Stimulated activated CD4-positive, alpha-beta T cell treated with anti-CD3 and anti-CD28 coated beads, Interleukin-1b, Interleukin-23, amount 100 ng/mL, for 1 hour (primary cell): ENCODE data around the gene CHRNA1.
"Not testable (repeated sequence)": the region's sequence is repeated elsewhere in the genome, so short reads cannot be mapped to it uniquely, and the experiment has no call there.

Source experiments
- DNase-seq, 2 donors: peaks; one replicate each; pipeline ENCODE4 v3.0.0-alpha.2; 2020; ENCODE audit warnings: low read depth in 2 of 2

The CHRNA1 gene

GRCh38 chr2:174717273-174717672 lies 47.0 kb downstream of the CHRNA1 start:
- no peak for DNase-seq

- DNase-seq, result no peak
Measured at GRCh38 chr2:174716785-174717184, 47.5 kb downstream of the CHRNA1 start.

- no peak for DNase-seq
Measured at GRCh38 chr2:174713686-174714085, 50.6 kb downstream of the CHRNA1 start.

DNA sequence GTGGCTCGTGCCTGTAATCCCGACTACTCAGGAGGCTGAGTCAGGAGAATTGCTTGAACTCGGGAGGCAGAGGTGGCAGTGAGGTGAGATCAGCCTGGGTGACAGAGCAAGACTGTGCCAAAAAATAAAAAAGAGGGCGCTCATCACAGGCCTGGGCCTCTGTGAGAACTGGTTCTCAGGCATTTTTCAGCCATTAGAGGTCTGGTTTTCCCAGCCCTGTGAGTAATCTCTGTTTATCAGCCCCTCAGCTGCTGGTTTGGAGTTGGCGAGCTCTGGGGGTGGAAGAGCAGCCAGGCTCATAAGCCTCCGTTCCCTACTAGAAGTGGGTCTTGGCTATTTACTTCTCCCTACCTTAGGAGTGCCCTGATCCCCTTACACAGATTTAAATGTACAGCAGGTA lies 53.1 kb downstream of the CHRNA1 start:
- DNase-seq, result no peak

DNA sequence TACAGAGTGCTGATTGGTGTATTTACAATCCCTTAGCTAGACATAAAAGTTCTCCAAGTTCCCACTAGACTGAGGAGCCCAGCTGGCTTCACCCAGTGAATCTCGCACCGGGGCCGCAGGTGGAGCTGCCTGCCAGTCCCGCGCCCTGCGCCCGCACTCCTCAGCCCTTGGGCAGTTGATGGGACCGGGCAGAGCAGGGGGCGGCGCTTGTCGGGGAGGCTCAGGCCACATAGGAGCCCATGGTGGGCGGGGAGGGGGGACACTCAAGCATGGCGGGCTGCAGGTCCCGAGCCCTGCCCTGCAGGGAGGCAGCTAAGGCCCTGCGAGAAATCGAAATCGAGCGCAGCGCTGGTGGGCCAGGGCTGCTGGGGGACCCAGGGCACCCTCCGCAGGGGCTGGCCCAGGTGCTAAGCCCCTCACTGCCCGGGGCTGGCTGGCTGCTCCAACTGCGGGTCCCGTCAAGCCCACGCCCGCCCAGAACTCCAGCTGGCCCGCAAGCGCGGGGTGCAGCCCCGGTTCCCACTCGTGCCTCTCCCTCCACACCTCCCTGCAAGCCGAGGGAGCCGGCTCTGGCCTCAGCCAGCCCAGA lies 54.8 kb downstream of the CHRNA1 start:
- not testable (repeated sequence) for DNase-seq

GRCh38 chr2:174708713-174709112 lies 55.6 kb downstream of the CHRNA1 start:
- DNase-seq, result no peak

DNA sequence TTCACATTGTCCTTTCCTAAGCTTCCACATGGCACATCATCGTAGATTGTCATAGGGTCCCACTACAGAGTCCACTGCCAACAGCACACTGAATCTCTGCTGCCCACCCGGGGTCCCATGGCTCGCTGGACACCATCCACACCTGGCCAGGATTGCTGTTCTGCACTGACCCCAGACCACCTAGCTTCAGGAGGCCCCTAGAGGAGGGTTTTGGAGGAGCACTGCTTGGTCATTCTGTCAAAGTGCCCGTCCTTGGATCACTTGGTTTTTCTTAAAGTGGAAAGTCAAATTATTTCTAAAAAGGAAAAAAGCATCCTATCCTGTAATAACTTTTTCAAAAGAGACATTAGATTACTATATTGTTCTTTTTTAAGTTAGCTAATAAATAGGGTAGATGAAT lies 59.0 kb downstream of the CHRNA1 start:
- DNase-seq, result no peak

DNA sequence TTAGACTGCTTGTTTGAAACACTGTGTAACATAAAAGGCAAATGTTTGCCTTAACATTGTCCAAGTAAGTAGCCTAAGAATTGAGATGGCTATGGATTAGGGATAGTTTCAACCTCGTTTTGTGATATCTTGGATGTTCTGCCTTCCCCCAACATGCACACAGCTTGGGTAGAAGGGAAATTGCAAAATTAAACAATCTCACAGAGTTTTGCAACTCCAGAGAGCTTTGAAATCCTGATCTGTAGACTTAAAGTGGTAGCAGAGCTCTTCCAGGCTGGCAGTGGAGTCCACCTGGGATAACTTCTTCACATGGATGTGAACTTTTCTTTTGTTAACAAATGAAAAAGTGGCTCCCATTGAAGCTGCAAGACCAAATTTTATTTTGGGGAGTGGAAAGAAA lies 59.6 kb downstream of the CHRNA1 start:
- DNase-seq, result no peak

DNA sequence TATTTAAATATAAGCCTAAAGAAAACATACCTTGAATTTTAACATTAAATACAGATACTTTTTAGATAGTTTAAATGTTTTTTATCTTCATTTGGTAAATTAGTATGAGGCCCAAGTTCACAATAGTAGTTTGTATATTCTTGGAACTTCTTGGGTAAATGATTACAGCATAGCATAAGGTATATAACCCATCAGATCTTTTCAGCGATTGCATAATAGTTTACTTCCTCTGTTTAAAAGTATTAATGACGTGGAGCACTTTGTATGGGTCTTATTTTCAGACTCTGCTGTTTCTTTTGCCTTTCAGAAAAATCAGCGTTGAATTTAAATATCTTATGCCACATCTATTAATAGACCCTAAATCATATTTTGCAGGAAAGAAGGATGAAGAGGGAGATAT lies 60.2 kb downstream of the CHRNA1 start:
- DNase-seq, result no peak

- no peak for DNase-seq
Measured at GRCh38 chr2:174703430-174703829, 60.8 kb downstream of the CHRNA1 start.

GRCh38 chr2:174702541-174702940 lies 61.7 kb downstream of the CHRNA1 start:
- no peak for DNase-seq

GRCh38 chr2:174699993-174700766 lies 64.1 kb downstream of the CHRNA1 start:
- no peak for DNase-seq
